HS-27A (cell line): ENCODE data around the gene OARD1.
"Not testable (repeated sequence)": the region's sequence is repeated elsewhere in the genome, so short reads cannot be mapped to it uniquely, and the experiment has no call there.

Experiments used
- DNase-seq: peaks from one replicate; pipeline ENCODE4 v3.0.0-alpha.2; 2012; ENCODE audit warnings: low read depth, missing footprints

OARD1 gene, protein sequence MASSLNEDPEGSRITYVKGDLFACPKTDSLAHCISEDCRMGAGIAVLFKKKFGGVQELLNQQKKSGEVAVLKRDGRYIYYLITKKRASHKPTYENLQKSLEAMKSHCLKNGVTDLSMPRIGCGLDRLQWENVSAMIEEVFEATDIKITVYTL

DNA sequence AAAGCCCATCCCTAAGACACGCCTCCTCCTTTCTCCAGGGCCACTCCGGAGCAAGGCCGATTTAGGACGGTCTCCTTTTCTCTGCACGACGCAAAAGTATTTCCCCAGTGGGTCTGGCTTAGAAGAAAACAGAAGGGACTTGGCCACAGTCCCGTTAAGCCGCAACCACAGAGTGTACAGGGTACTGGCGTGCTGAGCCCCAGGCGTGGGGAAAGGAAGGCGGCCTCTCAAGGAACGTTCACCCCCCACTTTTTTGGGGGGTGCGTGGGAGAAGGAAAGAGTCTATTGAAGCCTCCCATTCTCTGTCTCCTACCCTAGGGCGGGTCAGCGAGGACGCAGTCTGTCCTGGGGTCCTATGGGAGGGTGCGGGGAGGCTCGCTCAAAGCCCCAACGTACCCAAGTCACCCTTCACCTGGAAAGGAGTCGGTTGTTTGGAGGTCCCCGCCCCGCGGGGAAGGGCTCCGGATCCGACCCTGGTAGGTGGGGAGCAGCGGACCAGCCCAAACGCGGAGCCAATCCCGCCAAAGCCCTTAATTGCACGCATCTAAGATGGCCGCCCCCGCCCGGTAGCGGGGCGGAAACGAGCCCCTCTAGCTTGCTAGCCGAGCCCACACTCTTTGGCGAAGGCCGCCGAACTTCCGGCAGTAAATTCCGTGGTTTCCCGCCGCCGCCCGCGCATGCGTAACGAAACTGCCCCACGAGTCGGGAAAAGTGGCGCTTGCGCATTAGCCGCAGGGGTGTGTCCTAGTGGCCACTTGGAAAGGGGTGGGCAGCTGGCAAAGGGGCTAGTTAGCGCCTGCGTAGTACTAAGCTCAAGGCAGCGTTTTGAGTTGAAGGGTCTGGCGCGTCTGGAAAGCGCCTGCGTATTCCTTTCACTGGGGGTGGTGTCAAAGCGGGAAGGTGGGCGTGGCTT is at the start of gene OARD1:
OARD1 (minus strand) TSS at position 434 of the 913 bp plus-strand sequence. CDS start 722 bp downstream, outside the sequence.
- DNase-seq: peak; percentile 99

DNA sequence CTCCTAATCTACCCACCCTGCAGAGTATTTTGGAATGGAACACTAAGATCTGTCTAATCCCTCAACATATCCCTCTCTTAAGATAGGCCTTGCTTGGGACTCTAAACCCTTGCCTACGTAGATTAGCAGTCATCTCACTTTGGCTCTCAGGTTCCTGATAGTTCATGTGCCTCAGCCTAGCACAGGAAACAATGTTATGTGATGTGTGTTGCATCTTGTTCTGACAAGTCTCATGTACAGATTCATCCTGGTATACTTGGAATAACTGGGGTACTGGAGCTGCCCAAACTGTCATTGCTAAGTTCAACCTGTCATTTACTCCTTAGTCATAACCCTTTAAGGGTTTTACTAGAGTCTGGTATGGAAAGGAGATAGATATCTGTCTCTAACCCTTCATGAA is 47.9 kb upstream of the OARD1 start:
- DNase-seq: no peak

DNA sequence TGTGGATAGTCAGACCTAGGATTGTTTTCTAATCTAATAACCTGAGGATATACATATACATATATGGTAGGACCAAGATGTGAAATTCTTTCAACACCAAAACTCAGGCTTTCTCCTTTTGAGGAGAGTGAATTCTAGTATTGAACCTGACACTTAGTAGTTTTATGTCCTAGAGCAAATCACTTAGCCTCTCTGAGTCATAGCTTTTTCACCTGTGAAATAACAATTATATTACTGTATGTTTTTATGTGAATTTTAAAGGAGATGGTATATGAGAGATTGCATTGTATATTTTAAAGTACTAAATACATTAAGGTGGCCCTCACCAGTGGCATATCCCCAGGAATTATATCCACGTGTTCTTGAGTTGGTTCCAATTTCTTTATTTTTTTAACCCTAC is 47.4 kb upstream of the OARD1 start:
- DNase-seq: no peak

DNA sequence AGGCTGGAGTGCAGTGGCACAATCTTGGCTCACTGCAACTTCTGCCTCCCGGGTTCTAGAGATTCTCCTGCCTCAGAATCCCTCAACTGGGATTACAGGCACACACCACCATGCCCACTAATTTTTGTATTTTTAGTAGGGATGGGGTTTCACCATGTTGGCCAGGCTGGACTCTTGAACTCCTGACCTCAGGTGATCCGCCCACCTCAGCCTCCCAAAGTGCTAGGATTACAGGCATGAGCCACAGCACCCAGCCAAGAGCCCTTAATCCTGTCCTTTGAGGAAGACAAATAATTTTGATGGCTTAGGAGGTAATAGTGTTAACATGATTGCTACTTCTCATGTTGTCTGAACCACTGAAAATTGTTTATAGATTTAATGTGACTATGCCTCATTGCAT is 42.9 kb upstream of the OARD1 start:
- DNase-seq: not testable (repeated sequence)

DNA sequence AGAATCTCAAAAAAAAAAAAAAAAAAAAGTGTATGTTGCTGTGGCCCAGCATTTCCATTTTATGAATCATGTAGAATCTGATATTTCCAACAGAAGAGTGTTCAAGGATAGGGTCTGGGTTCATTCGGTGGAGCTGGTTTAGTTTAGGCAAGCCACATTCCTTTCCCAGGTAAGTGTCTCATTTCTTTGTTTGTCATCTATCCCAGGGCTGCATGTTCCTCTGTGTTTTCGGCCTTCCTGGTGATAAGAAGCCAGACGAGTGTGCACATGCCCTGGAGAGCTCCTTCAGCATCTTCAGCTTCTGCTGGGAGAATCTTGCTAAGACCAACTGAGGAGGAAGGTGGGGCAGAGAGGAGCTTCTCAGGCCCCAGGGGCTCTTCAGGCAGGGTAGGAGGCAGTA is 38.9 kb upstream of the OARD1 start:
- no peak for DNase-seq

DNA sequence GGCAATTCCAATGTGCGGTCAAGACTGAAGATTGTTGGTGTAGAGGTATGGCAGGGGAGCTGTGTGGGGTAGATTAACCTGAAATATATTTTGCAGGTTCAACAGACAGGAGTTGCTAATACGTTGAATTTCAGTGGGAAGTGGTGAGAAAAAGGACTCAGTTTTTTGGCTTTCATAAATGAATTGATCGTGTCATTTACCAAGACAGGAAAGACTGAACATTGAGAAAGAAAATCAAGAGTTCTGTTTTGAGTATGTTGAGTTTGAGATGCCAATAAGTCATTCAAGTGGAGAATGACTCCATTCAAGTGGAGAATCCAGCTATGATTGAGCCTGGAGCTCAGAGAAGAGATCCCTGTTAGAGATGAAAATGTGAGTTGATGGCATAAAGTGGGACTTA is 31.7 kb upstream of the OARD1 start:
- no peak for DNase-seq

DNA sequence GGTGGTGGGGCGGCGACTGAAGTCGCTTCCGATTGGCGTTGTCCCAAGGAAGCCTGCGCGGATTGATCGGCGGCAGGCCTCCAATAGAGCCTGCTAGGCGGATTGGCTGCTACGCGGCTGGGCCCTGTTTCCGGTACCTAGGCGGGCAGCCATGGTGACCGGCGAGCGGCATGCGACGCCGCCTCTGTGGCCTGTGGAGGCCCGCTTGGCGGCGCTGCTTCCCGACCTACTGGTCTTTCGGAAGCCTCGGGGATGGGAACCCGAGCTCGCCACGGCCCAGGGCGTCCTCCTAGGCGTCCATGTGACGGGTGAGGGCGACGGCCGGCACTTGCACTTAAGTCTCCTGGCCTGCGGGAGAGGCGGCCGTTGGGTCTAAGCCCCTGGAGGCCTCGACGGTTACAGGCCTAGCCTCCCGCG is 28.7 kb upstream of the OARD1 start:
- DNase-seq: no peak

DNA sequence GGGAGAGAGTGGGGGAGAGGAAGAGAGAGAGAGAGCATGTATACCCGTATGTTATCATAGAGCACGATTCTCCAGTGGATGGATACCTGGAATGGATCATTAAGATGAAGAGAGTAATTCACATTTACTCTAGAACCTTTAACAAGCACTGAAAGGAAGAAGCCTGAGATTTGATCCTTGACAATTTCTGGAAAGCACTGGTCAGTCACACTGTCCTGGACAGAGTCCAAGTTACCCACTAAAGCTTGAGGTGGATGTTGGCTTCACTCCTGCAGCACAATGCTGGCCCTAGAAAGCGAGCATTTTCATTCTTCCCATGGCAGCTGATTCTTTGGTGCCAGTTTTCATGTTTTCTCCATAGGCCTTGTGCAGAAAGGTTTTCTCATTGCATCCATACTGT is 26.2 kb upstream of the OARD1 start:
- no peak for DNase-seq

DNA sequence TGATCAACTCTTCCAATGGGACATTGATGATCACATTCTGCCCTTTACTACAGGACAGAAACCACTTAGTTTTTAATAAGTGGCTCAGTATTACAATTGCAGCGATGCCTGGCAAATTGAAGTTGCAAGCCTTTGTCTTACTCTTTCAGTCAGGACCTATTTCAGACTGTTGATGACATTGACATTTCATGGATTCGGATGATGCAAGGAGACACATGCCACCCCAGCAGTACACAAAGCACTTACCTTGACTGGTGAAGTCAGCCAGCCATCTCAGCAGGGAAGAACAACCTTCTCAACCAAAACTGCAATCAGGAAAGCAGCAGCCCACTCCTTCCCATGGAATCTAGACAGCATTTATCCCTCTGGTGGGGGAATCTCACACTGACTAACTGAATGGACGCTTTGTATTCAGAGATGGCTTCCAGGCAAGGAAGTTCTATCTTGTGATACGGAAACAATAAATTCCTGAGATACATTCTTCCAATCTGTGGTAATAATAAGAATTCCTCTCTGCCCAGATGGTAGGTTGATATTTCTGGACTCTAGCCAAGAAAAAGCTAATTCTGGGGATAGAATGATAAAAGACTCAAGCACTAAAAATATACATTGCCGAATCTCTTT is 25.4 kb upstream of the OARD1 start:
- peak; percentile 60 for DNase-seq

DNA sequence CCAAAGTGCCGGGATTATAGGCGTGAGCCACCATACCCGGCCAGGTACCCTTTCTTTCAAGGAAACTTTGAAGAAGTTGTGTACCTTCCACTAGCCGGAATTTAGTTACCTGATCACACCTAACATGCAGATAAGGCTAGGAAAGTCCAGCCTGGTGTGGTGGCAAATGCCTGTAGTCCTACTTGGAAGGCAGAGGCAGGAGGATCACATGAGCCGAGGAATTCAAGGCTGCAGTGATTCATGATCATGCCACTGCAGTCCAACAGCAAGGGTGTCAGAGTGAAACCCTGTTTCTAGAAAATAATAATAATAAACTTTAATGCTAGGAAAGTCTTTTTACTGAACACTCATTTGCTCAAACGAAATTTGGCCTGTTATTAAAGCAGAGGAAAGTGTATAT is 21.6 kb upstream of the OARD1 start:
- no peak for DNase-seq

DNA sequence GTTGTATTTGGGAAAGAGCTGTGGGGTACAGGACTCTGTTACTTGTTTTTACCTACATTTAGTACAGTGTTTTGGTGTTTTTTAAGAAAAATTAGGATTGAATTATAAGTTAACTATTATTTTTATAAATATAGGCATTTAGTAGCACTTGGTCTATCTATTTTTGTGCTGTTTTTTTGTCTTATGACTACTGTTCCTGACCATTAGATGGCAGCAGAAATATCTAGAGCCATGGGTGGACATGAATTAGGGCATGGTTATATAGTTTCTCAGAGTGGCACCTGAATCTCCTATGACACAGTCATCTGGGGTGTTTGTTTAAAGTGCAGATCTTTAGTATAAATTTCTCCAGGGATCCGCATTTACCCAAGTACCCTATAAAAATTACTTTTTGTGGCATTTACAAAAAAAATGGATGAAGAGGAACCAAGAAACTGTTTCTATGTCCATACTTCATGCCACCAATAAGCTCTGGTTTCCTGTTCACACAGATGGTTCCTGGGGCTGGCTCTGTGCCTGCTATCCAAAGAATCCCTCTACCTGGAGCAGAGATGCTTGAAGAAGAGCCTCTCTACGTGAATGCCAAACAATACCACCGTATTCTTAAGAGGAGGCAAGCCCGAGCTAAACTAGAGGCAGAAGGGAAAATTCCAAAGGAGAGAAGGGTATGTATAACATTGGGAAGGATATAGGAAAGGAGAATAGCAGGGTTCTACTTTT is 20.4 kb upstream of the OARD1 start:
- DNase-seq: no peak

DNA sequence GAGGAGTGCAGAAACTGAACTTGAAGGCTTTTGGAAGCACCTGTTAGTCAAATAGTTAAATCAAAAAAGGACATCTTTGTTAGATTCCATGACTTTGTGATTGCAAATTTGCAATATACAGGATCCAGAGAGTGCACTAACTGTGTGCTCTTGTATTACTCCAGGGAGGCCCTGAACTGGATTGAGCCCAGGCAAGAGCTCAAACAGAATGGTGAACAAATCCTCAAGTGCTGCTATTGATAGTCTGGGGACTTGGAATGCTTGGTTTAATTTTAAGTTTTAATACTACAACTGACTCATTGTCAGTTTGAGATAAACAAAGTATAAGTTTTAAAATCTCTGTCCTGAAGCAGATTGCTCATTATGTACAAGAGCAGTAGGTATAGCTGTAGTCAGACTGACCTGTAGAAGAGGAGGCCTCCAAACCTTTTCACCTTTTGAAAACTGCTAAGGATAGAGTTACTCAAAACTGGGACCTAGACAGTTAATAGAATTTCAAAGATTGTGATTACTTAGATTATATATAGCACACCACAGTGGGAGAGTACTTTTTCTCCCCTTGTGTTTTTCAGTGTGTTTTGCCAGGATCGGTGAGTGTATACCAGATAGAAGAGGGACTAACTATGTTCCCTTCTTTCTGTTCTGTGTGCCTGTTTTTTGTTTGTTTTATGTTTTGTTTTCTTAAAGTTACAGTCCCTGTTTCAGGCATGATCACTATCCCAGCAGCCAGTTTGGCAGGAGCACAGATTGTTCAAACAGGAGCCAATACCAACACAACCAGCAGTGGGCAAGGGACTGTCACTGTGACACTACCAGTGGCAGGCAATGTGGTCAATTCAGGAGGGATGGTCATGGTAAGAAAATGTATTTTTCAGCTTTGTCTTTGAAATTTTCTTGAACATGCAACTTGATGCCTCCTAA is 18.9 kb upstream of the OARD1 start:
- no peak for DNase-seq

DNA sequence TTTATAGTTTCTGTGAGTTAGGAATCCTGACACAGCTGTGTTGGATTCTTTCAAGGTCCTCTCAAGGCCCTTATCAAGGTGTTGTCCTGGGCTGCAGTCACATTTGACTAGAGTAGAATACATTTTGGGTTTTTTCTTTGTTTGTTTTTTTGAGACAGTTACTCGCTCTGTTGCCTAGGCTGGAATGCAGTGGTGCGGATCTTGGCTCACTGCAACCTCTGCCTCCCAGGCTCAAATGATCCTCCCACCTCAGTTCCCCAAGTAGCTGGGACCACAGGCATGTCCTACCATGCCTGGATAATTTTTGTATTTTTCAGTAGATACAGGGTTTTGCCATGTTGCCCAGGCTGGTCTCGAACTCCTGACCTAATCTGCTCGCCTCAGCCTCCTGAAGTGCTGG is 16.3 kb upstream of the OARD1 start:
- no peak for DNase-seq

DNA sequence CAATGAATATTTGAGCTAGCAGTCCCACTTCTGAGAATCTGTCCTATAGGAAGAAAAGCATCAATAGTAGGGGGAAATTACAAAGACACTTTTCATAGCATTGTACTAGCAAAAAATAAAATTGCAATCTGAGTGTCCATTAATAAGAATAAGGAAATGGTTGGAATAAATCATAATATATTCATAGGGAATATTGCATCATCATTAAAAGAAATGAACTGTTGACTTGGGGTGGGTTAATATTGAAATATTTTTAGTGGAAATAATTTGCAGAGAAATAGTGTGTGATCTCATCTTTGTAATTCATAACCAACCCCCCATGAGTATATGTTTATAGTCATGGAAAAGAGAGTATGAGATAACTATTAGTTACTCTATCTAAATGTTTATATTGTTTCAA is 13.0 kb upstream of the OARD1 start:
- no peak for DNase-seq

DNA sequence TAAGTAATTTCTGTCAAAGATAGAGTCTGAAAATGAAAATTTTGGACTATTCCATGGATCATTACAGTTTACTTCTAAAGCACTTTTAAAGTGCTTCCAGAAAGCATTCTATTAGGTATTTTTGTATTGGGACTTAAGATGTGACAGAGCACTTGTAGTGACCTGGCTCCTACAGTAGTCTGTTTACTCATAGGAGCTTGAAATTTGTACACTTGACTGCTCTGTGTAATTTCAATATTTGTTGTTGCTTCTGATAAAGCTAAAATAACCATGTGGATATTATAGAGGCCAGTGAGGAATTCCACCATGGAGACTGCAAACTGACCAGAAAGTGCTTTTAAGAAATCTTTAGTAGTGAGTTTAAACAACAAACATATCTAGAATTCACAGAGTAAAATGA is 10.9 kb upstream of the OARD1 start:
- no peak for DNase-seq

DNA sequence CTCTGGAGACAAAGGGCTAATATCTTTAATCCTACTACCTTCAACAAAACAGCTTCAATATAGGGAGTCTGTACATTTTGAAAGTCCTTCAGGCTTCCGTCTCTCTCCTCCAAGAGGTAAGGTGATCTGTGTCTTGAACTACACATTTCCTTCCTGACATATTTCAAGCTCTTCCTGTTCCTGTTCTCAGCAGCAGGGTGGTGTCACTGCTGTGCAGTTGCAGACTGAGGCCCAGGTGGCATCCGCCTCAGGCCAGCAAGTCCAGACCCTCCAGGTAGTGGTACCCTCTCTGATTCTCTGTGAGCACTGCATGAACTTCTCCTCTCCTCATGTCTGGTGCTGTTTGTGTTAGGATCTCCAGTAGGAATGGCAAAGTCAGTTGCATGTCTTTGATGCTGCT is 8.5 kb upstream of the OARD1 start:
- no peak for DNase-seq

DNA sequence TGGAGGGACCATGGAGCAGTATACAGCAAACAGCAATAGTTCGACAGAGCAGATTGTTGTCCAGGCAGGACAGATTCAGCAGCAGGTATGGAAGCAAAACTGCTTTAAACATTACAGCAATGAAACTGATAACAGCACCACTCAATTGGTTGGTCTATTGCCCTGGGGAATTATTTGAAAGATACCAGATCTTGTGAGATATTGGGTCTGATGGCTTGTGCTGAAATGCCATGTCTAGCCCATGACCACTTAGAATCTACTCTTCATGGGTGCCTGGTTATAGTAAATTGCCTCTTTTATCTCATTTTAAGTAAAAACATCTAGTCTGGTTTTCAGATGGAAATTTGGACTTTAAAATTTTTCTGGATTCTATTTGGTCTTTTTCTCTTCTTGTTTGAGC is 6.9 kb upstream of the OARD1 start:
- DNase-seq: no peak

DNA sequence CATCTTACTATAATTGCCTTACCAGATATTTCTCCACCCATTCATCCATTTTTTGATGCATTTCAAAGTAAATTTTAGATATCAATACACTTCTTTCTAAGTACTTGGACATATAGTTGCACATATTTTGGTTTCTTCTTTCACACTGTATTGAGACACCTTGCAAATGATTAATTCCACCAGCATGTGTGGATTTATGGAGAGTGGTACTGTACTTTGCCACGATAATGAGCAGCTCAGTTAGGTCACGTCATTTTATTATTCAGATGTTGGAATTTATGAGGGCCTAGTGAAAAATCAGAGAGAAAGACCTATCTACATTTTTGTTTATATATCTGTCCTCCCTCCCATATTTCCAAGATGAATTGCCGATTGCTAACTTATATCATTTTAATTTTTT is 5.9 kb upstream of the OARD1 start:
- no peak for DNase-seq

DNA sequence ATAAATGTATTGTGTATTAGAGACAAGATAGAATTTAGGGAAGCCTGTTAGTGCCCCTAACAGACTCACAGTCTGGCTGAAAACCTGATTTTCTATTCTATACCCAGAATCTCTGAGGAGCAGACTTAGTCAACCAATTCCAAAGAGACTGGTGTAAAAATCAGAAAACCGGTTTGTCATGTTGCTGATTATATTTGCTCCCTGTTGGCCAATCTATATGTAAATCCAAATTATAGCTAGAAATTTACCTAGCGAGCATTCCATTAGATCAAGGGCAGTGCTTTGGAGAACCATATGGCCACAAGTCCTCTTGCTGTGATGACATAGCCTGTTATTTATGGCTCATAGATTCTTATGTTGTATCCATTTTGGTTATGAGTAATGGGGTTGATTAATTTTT is 5.4 kb upstream of the OARD1 start:
- DNase-seq: no peak

DNA sequence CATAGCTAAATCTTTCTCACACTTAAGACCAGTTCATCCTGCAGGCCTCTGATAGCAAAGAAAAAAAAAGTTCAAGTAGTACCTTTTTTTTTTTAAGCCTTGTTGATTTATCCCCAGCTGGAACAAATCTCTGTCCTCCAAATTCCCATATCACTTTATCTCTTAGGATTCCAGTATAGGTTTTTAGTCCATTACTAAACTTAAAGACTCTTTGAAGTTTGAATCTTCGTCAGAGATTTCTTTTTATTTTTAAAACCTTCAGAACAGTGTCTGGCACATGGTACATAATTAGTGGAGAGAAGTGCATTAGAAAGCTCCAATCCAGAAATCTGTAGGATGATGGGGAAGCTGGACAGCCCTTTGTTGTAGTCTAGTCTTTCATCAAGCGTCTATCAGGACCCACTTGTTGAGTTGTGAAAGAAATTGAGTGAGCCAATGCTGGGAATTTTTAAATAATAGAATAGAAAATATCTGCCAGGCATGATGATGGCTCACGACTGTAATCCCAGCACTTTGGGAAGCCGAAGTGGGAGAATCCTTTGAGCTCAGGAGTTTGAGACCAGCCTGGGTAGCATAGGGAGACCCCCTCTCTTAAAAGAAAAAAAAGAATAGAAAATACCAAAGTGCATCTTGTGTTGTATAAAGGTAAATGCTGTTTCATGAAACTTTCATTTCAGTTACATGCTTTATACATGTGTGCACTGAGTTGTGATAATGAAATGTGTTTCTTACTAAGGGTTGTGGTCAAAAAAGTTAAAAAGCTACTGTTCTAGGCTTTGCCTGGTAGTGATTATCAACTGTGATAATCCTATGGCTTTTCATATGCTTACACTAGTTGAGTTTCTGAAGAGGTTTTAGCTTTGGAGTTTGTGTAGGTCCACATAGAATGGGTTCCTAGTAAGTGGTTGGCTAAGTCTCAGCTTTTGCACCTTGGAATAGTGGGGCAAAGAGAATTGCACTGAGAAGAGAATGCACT is 3.8 kb upstream of the OARD1 start:
- no peak for DNase-seq
